Sciatic nerve (tissue), 2 donors: ENCODE data around the gene ANO6. TPM values are rescaled to one million over a fixed set of nuclear protein-coding genes. Genes with fewer than 3 reads are reported as not detected.

ENCODE experiments used
- ATAC-seq: fragments of 200-7000 bp; cut with Tn5 transposase; one replicate; pipeline ENCODE4 v1.9.1; 2020; ENCODE audit warnings: mild to moderate bottlenecking, moderate library complexity
- DNase-seq: peaks from one replicate; pipeline ENCODE4 v3.0.0-alpha.2; 2020; ENCODE audit warnings: low spot score
- intact Hi-C: fragments of 100-400 bp; cut with DNase I; formaldehyde crosslinking; loops from one replicate; pipeline ENCODE4 v1.14.2; 2022
- total RNA-seq: library from RNA; stranded (reverse); fragmentation: NEBNext Ultra II Directional; extraction: Animal tissue kit (Norgen Biotek cat#: 25700); gene quantifications from one replicate; pipeline ENCODE4 v1.2.1, GENCODE V29; 2021
- donor health status: DM: no; HTN: no; CAD: no.
- donor health status: DM: no; HTN: no; CAD: no.

ANO6 gene
- total RNA-seq, 1 donor from 2014 or later, result 50.6 TPM

DNA sequence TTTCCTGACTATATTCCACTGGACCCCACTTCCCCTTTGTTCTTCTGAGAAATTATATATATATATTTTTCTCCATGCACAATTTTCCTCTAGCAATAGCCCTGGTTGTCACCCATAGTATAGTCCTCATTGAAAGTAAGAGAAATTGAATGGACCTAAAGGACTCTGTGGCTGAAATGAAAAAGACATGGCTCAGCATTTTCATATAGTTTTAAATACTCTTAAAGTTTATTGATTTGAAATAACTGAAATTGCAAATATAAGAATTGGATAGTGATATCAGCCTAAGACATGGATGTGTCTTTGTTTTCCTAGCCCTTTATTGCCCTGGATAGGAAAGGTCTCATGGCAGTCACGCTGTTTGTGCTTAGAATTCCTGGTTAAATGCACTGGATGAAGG lies 113.8 kb downstream of the ANO6 start:
- intact Hi-C loops, result no loop called here
- ATAC-seq (no peak), DNase-seq (no peak)

DNA sequence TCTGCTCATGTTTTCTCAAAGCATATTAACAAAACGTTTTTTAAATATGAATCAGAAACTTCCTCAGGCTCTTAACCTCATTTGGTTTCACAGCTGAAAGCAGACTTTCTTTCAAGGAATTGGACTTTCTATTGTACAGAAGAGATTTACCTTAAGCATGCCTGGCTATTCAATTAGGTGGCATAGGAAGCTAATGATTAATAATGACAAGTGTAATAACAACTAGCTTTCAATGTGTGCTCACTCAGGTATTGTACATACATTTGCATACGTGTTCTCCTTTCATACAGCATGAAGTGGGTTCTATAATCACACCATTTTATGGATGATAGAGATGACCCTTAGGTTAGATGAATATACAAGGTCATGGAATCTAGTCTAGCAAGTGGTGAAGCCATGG lies 115.7 kb downstream of the ANO6 start:
- DNase-seq, result no peak
- intact Hi-C loops, result no loop called here
- ATAC-seq, result no peak

DNA sequence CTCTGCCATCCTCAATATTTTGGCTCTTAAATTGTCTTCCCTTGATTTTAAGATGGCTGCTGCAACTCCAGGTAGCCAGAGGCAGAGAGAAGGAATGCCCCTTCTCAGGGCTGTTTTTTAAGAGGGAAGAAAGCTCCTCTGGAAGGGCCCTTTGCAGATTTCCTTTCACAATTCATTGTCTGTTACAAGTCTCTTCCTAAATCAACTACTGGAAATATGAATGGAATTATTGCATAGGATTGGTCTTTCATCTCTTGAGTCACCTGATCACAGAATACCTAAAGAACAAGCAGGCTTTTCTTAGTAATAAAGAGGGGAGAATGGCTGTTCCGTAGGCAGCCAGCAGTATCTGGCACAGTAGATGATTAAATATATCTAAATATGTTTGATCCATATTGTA lies 118.5 kb downstream of the ANO6 start:
- ATAC-seq, result no peak
- DNase-seq, result no peak
- intact Hi-C loops, result no loop called here

DNA sequence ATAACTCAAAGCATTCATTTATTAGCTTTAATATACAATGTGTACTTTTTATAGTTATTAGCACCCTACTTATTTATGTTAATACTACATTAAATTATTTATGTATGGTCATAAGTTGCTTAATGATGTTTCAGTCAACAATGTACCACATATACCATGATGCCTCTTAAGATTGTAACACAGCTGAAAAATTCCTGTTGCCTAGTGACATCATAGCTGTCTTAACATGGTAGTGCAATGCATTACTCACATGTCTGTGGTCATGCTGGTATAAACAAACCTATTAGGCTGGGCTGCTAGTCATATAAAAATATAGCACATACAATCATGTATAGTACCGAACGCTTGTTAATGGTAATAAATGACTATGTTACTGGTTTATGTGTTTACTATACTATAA lies 120.4 kb downstream of the ANO6 start:
- intact Hi-C loops, result no loop called here
- DNase-seq (no peak), ATAC-seq (no peak)

DNA sequence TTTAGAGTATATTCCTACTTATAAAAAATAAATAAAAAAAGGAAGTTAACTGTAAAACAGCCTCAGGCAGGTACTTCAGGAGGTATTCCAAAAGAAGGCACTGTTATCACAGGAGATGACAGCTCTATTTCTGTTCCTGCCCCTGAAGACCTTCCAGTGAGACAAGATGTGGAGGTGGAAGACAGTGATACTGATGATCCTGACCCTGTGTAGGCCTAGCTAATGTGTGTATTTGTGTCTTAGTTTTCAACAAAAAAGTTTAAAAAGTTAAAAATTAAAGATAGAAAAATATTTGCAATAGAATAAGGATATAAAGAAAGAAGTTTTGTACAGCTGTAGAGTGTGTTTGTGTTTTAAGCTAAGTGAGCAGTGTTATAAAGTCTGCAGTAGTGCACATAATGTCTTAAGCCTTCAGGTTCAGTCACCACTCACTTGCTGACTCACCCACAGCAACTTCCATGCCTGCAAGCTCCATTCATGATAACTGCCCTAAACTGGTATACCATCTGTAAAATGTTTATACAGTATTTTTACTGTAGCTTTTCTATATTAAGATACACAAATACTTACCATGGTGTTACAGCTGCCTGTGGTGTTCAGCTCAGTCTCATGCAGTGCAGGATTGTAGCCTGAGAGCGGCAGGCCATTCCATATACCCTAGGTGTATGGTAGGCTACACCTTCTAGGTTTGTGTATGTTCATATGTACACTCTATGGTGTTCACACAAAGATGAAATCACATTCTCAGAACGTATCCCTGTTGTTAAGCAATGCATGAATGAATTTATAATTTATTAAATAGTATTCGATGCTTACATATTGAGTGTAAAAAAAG lies 121.1 kb downstream of the ANO6 start:
- DNase-seq (no peak), ATAC-seq (no peak)
- intact Hi-C loops, result no loop called here

DNA sequence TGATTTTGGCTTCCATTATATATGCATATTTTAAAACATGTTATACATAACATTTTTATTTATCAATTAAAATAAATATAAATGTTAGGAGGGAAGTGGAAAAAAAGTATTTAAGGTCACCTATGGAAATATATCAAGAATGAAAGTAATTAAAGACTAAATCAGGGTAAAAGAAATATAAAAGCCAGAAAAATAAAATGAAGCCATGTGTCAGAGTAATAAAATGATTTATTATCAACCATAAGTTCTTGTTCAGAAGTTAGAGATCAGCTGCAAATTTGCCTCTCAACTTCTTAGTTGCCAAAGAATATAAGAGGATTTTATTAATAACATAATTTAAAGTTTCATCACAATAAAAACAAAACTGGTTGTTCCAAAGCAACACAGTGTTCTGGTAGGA lies 121.9 kb downstream of the ANO6 start:
- DNase-seq, result no peak
- intact Hi-C loops, result no loop called here
- ATAC-seq, result no peak

DNA sequence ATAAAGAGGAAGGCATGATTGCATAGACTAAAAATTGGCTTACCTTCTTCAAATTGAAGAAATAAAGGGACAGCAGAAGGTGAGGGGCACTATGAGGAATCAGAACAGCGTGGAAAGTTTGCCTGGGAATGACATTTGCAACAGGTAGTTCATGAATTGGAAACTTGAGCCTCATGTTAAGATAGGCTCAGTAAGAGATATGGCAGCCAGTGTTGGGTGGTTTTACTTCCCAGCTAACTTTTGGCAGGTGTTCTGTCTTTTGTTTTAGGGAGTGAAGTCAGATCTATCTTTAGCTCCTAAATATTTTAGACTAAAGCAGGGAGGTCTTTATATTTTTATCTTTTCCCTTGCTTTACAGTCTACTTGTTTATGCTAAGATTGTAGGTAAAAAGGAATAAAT lies 122.4 kb downstream of the ANO6 start:
- ATAC-seq (no peak), DNase-seq (no peak)
- intact Hi-C loops, result no loop called here

DNA sequence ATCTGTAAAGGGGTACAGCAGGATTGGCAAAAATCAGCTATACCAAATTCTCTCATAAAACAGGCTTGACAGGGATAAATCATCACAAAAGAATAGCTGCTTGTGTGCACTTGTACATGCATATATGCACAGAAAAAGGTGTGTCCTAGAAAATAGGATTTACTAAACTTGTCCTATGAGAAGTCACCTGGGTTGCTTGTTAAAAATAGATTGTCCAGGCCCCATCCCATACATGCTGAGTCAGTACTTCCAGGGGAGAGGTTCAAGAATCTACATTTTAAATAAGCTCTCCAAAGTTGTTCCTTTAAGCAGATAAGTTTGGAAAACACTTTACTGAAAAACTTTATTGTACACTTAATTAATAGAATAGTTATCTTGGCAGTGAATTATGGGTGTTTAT lies 123.1 kb downstream of the ANO6 start:
- no peak for ATAC-seq
- intact Hi-C loops, result no loop called here

DNA sequence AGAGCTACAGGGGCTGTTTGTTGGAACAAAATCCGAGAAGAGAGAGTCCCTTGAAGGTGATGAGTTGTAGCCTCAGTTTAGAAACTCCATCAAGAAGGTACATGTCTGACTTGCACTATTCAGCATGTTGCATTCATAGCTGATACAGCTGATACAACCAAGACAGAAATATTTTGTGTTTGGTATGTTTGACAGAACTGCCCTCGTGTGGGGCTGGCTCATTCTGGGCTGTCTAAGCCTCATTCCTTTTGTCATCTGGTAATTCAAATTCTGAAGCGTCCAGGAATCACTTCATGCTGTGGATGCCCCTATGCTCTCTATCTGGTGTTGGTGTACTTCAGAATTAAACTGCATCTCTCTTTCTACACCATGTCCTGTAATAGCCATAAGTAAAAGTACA lies 126.3 kb downstream of the ANO6 start:
- DNase-seq (no peak), ATAC-seq (no peak)
- intact Hi-C loops, result no loop called here

More for the DNA sequence above, 123.1 kb downstream of the ANO6 start:
- DNase-seq, result no peak

DNA sequence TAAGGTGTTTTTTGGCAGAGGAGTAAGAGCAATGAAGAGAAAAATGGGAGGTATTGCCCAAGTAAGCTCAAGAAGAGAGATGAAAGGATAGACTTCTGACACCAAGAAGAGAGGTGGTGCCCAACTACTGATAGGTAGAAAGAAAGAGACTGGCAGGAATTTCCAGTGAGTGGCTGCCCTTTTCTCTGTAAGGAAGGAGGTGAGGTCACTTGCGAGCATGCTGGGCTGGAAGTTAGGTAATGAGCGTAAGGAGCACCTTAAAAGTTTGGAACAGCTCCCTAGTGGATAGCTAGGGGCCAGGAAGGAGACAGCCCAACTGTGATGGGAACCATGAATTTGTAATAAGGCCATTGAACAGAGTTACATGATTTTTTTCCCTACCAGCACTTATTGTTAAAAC lies 127.0 kb downstream of the ANO6 start:
- DNase-seq, result no peak
- no peak for ATAC-seq
- intact Hi-C loops, result no loop called here

DNA sequence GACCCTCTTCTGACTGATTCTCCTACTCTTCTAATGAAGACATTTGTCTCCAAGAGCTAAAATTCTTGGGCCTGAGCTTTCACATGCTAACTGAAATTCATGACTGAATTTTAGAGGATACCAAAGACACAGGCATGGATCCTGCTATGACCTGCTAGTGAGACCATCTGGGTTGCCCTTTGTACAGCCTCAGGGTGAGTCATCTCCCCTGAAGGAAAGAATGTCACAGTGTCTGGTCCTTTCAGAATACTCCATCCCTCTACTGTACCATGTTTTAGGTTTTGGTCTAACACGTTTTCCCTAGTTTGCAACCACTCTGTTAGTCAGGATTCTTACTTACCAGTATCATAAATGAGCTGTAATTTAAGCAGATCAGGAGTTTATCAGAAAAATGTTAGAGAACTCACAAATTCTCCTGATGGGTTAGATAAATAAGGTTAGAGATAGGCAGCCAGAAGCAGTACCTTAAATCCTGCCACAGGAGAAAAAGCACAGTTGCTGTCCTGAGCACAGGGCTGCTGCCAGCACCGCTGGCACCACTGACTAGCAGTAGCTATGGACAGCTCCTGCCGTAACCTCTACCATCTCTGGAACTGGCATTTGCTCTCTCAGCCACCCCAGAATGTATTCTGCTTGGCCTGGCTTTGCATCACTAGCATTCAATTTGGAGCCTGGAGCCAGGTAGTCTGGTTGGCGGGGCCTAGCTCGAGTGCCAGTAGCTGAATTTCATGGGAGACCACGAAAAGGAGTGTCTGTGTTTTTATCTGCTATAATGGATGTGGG lies 127.6 kb downstream of the ANO6 start:
- DNase-seq, result no peak
- intact Hi-C loops, result no loop called here
- ATAC-seq, result no peak

DNA sequence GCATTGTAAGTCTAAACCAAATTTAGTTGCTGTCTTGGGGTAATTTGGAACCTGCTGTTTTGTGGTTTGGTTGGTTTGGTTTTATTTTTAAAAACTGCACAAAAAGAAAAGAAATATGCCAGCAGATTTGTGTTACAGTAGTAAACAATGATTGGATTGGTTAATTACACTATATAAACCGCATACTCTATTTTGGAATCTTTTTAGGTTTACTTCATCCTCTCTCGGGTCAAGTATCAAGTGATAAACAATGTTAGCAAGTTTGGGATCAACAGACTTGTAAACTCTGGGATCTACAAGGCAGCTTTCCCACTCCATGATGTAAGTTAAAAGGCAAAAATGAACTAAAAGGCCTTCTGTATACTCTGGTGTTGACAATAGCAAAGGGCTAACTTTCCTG lies 132.4 kb downstream of the ANO6 start:
- intact Hi-C loops, result no loop called here

DNA sequence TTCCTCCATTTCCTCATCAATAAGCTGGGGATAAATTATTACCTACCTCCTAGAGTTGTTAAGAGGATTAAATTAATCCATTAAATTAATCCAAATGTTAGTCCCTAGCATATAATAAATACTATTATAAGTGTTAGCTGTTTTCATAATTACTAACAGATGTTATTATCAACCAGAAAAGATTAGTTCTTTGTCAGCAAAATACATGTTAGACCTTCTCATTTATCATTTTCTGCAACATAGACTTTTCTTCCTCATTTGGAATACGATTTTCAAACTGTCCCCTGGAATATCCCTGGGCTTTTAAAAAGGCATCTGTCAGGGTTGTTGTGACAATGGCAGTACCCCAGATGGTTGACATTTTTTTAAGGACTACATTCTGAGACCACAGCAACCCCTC lies 133.1 kb downstream of the ANO6 start:
- DNase-seq (no peak), ATAC-seq (no peak)
- intact Hi-C loops, result no loop called here

More for the DNA sequence above, 132.4 kb downstream of the ANO6 start:
- ATAC-seq (no peak), DNase-seq (no peak)

DNA sequence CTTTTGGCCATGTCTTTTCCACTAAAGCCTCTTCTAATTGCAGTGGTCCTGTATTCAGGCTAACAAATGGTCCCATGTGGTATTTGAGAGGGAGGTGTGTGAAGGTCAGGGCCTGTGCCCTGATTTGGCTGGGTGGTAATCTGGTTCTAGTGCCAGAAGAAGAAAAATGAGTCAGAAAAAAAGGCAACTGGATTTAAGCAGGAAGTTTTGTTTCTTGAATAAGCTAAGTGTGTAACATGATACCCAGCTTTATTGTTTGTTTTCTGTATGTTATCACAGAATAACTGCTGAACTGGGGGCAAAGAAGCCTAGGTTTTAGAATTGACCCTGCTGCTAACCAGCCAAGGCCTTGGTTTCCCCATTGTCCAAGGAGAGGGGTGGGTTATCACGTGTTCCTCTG lies 134.0 kb downstream of the ANO6 start:
- intact Hi-C loops, result no loop called here
- DNase-seq (no peak), ATAC-seq (no peak)

DNA sequence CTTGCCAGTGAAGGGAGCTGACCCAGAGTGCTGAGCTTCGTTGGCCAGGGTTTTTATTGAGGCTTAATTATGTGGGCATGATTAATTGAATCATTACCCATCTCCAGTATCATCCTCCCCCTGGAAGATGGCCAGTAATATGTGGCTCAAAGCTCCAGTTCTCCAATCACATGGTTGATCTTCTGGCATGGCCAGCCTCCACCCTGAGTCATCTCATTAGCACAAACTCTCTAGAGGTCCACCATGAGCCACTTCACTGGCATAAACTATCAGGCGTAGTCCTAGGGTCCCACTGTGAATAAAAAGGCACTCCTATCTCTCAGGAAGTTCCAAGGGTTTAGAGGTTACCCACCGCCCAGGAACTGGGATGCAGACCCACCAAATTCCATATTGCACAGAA lies 135.0 kb downstream of the ANO6 start:
- DNase-seq (no peak), ATAC-seq (peak; percentile 72)
- intact Hi-C loops, result no loop called here

DNA sequence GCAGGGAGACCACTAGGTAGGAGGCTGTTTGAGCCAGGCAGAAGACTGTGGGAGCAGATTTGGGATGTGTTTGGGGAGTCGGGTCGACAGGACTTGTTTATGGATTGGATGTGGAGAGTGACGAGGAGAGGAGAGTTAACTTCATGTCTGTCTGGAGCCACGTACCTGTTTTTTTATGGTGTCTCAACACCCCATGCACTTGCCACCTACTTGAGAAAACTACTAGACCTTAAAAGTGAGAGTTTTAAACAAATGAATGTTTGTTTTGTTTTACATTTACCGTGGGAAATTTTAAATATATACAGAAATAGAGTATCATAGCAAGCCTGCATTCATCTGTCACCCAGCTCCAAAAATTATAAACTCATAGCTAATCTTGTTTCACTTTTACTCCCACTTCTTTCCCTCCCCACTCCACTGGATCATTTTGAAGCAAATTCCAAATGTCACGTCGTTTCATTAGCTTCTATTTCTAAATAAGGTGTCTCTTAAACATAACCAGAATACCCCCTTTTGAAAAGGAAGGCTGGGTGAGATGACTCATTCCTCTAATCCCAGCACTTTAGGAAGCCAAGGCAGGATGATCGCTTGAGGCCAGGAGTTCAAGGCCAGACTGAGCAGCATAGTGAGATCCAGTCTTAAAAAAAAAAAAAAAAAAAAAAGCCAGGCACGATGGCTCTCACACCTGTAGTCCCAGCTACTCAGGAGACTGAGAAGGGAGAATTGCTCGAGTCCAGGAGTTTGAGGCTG lies 136.2 kb downstream of the ANO6 start:
- DNase-seq, result no peak
- intact Hi-C loops, result no loop called here
- no peak for ATAC-seq

DNA sequence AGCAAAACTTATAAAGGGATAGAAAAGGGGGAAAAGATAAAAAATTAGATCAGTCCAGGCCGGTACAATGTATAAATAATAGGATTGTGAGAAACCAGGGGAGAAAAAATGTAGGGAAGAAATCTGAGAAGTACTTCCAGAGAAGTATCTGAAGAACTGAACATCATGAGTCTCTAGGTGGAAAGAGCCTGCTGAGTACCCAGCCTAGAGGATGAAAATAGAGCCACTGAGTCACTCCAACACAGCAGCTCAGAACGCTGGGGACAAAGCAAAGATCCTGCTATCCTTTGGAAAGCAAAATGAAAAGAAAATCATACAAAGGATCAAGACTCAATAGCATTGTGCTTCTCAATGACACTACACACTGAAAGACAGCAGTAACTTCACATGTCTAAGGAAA lies 138.0 kb downstream of the ANO6 start:
- intact Hi-C loops, result no loop called here
- ATAC-seq (no peak), DNase-seq (no peak)

DNA sequence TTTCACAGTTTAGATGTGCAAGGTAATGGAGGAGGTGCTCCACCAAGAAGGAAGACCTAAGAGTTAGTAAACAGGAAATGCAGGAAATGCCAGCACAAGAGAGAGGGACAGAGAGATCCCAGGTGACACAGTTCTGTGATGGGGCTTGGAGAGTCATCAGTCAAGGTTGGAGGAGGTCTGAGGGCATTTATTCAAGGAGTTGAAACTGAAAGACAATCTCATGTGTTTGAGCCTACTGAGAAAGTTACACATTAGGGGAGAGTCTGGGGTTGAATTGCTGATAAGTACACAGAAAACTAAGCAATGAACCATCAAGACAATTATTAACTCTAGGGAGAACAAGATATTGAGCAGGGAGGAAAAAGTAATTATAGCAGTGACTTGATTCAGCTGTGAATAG lies 138.5 kb downstream of the ANO6 start:
- intact Hi-C loops, result no loop called here
- no peak for ATAC-seq
- no peak for DNase-seq

DNA sequence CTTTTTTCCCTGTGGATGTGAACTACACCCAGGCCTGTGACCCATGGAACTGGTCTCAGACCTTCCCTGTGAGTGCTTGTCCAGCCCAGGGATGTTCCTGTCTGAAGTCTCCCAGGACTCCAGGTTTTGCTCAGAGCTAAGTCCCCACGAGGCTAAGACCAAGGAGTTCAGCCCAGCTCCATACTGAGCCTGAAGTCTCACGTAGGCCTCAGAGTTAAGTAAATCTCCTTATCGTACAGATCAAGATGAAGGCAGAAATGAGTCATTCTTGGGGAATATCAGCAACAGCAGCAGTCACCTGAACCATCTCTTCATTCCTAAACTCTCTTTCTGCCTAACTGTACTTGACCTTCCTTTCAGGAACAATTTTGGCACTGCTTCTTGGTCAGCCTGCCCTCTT lies 139.8 kb downstream of the ANO6 start:
- no peak for DNase-seq
- intact Hi-C loops, result no loop called here
- no peak for ATAC-seq
